Spinal cord (tissue), 10 donors: Measurements from ENCODE around the gene MBD3L5. TPM values are rescaled to one million over a fixed set of nuclear protein-coding genes. Genes with fewer than 3 reads are reported as not detected.
"Not testable (repeated sequence)": the region's sequence is repeated elsewhere in the genome, so short reads cannot be mapped to it uniquely, and the experiment has no call there.

Source experiments
- DNase-seq, 6 donors: peaks; one replicate each; pipeline versions ENCODE4 v3.0.0 to v3.0.0-alpha.2; 2013 to 2015; ENCODE audit warnings: low spot score in 6 of 6, low read depth in 4 of 6
- H3K27ac ChIP-seq: one replicate; pipeline ENCODE4 v1.5.1; 2013; ENCODE audit warnings: low read depth, low read length, control low read depth
- H3K27me3 ChIP-seq: one replicate; pipeline ENCODE4 v1.6.1; 2013; ENCODE audit warnings: low read length; ENCODE audit not compliant: control insufficient read depth, insufficient read depth
- H3K36me3 ChIP-seq: one replicate; pipeline ENCODE4 v1.6.1; 2013; ENCODE audit warnings: low read length; ENCODE audit not compliant: control insufficient read depth, insufficient read depth
- H3K4me1 ChIP-seq: one replicate; pipeline ENCODE4 v1.6.1; 2013; ENCODE audit warnings: low read length; ENCODE audit not compliant: control insufficient read depth, insufficient read depth
- H3K4me3 ChIP-seq: one replicate; pipeline ENCODE4 v1.5.1; 2013; ENCODE audit warnings: low read depth, low read length, control low read depth
- H3K9me3 ChIP-seq: one replicate; pipeline ENCODE4 v1.6.1; 2013; ENCODE audit warnings: low read length; ENCODE audit not compliant: control insufficient read depth, insufficient read depth
- WGBS: methylation state at CpG from one replicate; pipeline ENCODE4 v1.1.5; 2013; ENCODE audit warnings: missing lambda C conversion rate; ENCODE audit not compliant: insufficient coverage; 5-methylcytosine and 5-hydroxymethylcytosine counted together
- polyA plus RNA-seq, 2 donors: library from polyadenylated mRNA; unstranded; fragments of 120-200 nt; gene quantifications; one replicate each; pipeline ENCODE4 v1.2.1, GENCODE V29; 2013; ENCODE audit not compliant: insufficient read length in 2 of 2
- total RNA-seq, 2 donors: library from RNA; depleted of rRNA in 1 of 2; stranded (reverse); fragments of 120-200 nt in 1 of 2; fragments of >200 nt in 1 of 2; gene quantifications; one replicate each; pipeline versions ENCODE4 v1.2.3 to v1.2.4, GENCODE V29; 2013 to 2014
- donor health status: healthy.

Gene MBD3L5
- total and polyA plus RNA-seq, 4 donors: not detected

GRCh38 chr19:7004313-7004931 is 26.0 kb upstream of the MBD3L5 start:
- Histone ChIP-seq H3K27me3 (no peaks in the 10 kb centered on the region), H3K36me3 (no peaks in the 10 kb centered on the region), H3K9me3 (no peaks in the 10 kb centered on the region), H3K4me1 (no peaks in the 10 kb centered on the region), H3K4me3 (no peak overlapping the region), H3K27ac (no peak overlapping the region)
- DNase-seq: peak in 4 of 6 donors; percentile 11 to 75 (median 37)
- 95% methylated on average over 6 of the region's 18 CpGs for WGBS

GRCh38 chr19:7006135-7006704 is 24.2 kb upstream of the MBD3L5 start:
- Histone ChIP-seq H3K4me1 (no peaks in the 10 kb centered on the region), H3K9me3 (no peaks in the 10 kb centered on the region), H3K4me3 (no peak overlapping the region), H3K27ac (no peak overlapping the region), H3K36me3 (no peaks in the 10 kb centered on the region), H3K27me3 (no peaks in the 10 kb centered on the region)
- DNase-seq: no peak
- 84% methylated on average over 10 of the region's 11 CpGs for WGBS

GRCh38 chr19:7007859-7008258 is 22.5 kb upstream of the MBD3L5 start:
- H3K27ac ChIP-seq: no peak overlapping the region
- WGBS: 60% methylated on average over 1 of the region's 4 CpGs
- H3K27me3 ChIP-seq: no peaks in the 10 kb centered on the region
- no peaks in the 10 kb centered on the region for H3K36me3 ChIP-seq
- H3K4me3 ChIP-seq: no peak overlapping the region
- H3K4me1 ChIP-seq: no peaks in the 10 kb centered on the region
- H3K9me3 ChIP-seq: no peaks in the 10 kb centered on the region
- DNase-seq: no peak

GRCh38 chr19:7010722-7011593 is 19.4 kb upstream of the MBD3L5 start:
- DNase-seq: no peak
- no peaks in the 10 kb centered on the region for H3K9me3 ChIP-seq
- H3K36me3 ChIP-seq: no peaks in the 10 kb centered on the region
- 87% methylated on average over 5 of the region's 12 CpGs for WGBS
- H3K4me1 ChIP-seq: no peaks in the 10 kb centered on the region
- H3K4me3 ChIP-seq: no peak overlapping the region
- no peak overlapping the region for H3K27ac ChIP-seq
- H3K27me3 ChIP-seq: no peaks in the 10 kb centered on the region

- Histone ChIP-seq H3K4me1 (no peaks in the 10 kb centered on the region), H3K9me3 (no peaks in the 10 kb centered on the region), H3K4me3 (no peak overlapping the region), H3K27me3 (no peaks in the 10 kb centered on the region), H3K36me3 (no peaks in the 10 kb centered on the region), H3K27ac (no peak overlapping the region)
- no peak for DNase-seq
- 90% methylated on average over 2 of the region's 4 CpGs for WGBS
Observed at GRCh38 chr19:7013678-7014077, 16.7 kb upstream of the MBD3L5 start.

- H3K27me3 ChIP-seq: no peaks in the 10 kb centered on the region
- no peaks in the 10 kb centered on the region for H3K4me1 ChIP-seq
- no CpG with 5 or more reads among the region's 6 CpGs for WGBS
- DNase-seq: no peak
- no peak overlapping the region for H3K27ac ChIP-seq
- no peak overlapping the region for H3K4me3 ChIP-seq
- H3K9me3 ChIP-seq: no peaks in the 10 kb centered on the region
- H3K36me3 ChIP-seq: no peaks in the 10 kb centered on the region
Observed at GRCh38 chr19:7018828-7019227, 11.6 kb upstream of the MBD3L5 start.

- H3K36me3 ChIP-seq, DNase-seq, H3K4me3 ChIP-seq, H3K4me1 ChIP-seq, H3K9me3 ChIP-seq, H3K27me3 ChIP-seq, H3K27ac ChIP-seq: not testable (repeated sequence)
- no CpG with 5 or more reads among the region's 6 CpGs for WGBS
Observed at GRCh38 chr19:7021331-7021730, 9.0 kb upstream of the MBD3L5 start, which contains the start of gene MBD3L2B. Gene MBD3L2B, minus strand, starts transcription at chr19:7021431. Its CDS starts 34 bp downstream, at chr19:7021397.

- H3K4me1 ChIP-seq, H3K36me3 ChIP-seq, H3K9me3 ChIP-seq, H3K27me3 ChIP-seq, H3K4me3 ChIP-seq, H3K27ac ChIP-seq, DNase-seq: not testable (repeated sequence)
- no CpG with 5 or more reads among the region's 1 CpG for WGBS
Observed at GRCh38 chr19:7028790-7029189, 1.6 kb upstream of the MBD3L5 start.

GRCh38 chr19:7040079-7040478 is 9.7 kb downstream of the MBD3L5 start, which contains the start of gene MBD3L4:
Gene MBD3L4, minus strand, starts transcription at chr19:7040179. Its CDS starts 35 bp downstream, at chr19:7040144.
- not testable (repeated sequence) for DNase-seq, H3K27ac ChIP-seq, H3K4me1 ChIP-seq, H3K4me3 ChIP-seq, H3K9me3 ChIP-seq, H3K36me3 ChIP-seq, H3K27me3 ChIP-seq
- no CpG with 5 or more reads among the region's 9 CpGs for WGBS
